ENCODE data around the gene SHLD2.

DNA sequence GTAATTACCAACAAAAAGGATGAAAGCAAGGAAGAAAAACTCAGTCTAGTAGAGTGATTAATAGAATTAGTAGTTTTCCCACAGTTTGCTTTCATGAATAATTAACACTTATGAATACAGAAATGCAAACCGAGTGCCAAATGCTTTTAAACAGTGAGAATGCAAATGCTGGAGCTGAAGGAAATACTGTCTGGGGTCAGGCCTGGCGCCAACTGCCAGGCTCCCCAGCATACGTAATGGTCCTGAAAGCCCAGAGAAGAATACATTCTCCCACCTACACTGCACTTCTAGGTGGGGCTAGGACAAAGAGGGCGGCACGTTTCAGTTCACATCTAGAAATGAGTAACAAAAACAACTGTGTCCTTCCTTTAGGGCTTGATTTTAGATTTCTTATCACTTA lies 30.4 kb upstream of the SHLD2 start:
- TF ChIP-seq EZH2 (IDR thresholded peaks at IDR 0.05): no peak
- TF ChIP-seq POLR2AphosphoS5 (IDR thresholded peaks at IDR 0.05; ENCODE audit: borderline replicate concordance, low read depth, low read length): no peak
- TF ChIP-seq FOXP2 (optimal IDR thresholded peaks at IDR 0.05; ENCODE audit: control extremely low read depth, extremely low read length, insufficient read depth): no peak

Measured in SK-N-MC (cell line).